GM19099 (cell line): ENCODE results near the gene STIM1.

Experiments
- POLR2A ChIP-seq: IDR thresholded peaks from 3 replicates; pipeline ENCODE4 v1.6.1; 2011; ENCODE audit warnings: low read depth; ENCODE audit not compliant: insufficient read length; ENCODE audit errors: extremely low read depth

Gene STIM1

DNA sequence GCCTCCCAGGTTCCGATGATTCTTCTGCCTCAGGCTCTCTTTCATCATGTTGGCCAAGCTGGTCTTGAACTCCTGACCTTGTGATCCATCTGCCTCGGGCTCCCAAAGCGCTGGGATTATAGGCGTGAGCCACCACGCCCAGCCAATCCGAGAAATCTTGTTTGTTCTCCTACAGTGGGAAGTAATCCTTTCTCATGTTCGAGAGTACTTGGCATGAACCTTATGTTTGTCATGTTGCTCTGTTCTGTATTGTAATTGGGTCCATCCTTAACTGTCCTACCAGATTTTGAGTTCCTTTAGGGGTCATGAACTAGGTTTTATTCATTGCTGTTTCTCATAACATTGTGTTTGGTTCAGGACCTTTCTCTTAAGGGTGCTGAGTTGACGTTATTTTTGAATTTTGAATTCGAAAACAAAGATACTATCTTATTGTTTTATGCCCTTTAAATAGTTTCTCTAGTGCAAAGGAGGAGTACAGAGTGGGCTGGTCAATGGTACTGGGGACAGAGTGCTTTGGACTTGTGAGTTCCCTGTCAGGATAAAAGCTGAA is 125.7 kb downstream of the STIM1 start:
- TF ChIP-seq POLR2A = no peak

DNA sequence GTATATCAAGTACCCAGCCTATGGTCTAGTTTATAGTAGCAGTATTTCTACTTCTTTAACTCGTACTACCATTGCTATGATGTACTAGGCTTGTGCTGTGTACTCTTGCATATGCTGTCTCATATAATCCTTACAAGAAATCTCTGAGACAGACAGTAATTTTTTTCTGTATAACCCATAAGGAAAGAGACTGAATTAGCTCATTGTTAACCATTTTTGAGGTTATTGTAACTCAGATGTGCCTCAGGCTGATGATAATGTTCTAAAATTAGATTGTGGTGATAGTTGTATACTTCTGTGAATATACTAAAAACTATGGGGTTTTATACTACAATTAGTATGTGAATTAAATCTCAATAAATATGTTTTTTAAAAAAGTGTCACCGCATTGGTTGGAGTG is 127.0 kb downstream of the STIM1 start:
- no peak for TF ChIP-seq POLR2A

DNA sequence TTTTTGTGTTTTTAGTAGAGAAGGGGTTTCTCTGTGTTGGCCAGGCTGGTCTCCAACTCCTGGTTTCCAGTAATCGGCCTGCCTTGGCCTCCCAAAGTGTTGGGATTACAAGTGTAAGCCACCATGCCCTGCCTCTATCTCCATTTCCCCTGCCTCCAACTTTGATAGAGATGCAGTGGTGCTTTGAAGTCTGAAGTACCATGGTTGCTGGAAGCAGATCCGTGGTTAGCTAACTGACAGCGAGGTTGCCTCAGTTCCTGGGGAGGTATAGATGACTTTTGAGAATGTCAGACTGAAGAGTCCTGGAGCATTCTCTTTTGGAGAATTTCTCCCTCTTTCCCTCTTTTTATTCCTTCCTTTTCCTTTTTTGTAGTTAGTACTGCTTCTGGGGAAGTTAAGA is 127.6 kb downstream of the STIM1 start:
- TF ChIP-seq POLR2A = no peak

DNA sequence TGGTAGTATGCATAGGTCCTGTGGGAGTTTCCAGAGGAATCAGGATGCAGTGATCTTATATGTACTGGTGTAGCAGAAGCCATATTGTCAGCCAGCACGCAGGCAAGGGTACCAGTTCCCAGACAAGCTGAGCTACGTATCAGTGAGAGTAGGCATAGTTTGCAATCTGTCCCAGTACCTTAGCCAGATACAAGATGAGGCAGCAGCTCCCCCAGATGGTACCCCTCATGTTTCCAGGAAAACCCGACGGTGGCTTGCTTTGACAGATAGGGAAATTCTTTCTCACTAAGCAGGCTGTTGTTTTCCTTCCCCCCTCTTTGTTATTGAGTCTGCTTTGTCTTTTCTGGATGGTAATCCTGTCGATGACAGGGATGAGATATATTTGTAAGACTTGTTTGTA is 129.4 kb downstream of the STIM1 start:
- no peak for TF ChIP-seq POLR2A

DNA sequence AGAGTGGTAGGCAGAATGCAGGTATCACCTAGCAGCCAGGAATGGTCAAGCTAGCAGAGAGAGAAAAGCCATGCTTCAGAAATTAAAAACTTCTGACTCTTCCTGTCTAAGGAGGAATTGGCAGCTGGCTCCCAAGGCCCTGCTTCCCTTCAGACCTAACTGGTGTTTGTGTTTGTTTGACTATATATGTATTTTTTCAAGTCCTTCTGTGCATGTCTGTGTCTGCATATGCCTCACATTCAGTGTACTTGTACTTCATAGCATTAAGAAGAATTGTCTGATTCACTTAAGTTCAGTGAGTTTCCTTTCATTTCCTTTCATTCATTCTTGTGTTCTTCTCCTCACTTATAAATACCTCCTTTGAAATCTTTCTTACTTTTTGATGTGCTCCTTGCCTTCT is 130.2 kb downstream of the STIM1 start:
- TF ChIP-seq POLR2A = no peak

DNA sequence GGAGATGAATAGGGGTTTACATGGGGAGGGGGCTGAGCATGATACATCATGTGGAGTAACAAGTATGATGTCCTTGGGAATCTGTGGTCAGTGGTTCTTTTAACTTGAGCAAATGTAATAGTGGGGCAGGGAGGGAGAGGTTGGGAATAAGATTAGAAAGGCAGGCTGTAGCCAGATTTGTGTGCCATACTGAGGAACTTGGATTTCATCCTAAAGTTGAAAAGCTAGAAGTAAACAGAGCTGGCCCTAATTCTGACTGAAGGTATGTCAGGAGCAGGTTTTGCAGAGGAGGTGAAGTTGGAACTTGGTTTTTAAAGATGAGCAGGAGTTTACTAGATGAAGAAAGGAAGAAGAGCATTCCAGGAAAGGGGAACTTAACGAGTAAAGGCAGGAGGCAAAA is 130.8 kb downstream of the STIM1 start:
- no peak for TF ChIP-seq POLR2A

DNA sequence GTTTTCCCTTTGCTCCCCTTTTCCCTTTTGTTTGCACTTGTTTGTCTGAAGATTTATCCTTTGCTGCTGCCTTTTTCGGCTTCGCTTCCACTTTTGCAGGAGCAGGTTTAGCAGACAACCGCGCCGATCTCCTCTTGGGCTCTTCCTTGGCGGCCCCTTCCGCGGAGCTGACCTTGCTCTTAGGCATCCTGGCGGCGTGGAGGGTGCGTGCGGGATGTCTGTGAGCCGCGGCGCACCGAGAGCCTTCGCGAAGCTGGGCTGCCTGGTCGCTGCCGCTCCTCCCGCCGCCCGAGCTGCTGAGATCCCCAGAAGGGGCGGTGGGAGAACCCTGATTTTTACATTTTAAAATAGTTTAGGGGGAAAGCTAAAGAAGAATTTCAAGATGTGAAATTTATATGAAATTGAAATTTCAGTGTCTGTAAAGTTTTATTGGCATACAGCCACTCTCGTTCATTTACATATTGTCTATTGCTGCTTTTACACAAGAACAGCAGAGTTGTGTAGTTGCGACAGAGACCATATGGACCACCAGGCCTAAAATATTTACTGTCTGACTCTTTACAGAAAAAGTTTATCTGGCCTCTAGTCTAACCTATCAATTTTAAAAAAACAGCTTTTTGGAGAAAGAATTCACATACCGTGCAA is 133.9 kb downstream of the STIM1 start:
- TF ChIP-seq POLR2A = no peak

DNA sequence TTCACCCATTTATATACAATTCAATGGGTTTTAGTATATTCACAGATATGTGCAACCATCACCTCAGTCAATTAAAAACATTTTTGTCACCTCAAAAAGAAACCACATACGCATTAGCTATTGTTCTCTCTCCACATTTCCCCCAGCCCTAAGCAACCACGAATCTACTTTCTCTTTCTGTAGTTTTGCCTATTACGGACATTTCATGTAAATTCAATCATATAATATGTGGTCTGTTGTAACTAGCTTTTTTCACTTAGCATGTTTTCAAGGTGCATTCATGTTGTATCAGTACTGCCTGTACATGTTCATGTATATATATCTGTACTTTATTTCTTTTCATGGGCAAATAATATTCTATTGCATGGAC is 134.4 kb downstream of the STIM1 start:
- TF ChIP-seq POLR2A = no peak

DNA sequence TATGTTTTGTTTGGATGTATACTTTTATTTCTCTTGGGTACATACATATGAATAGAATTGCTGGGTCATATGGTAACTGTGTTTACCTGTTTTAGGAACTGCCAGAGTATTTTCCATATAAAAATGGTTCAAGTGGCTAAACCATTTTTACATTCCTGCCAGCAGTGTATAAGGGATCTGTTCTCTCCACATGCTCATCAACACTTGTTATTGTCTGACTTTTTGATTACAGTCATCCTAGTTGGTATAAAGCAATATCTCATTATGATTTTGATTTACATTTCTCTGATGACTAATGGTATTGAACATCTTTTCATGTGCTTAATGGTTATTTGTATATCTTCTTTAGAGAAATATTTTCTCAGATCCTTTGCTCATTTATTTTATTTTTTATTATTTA is 134.9 kb downstream of the STIM1 start:
- no peak for TF ChIP-seq POLR2A

DNA sequence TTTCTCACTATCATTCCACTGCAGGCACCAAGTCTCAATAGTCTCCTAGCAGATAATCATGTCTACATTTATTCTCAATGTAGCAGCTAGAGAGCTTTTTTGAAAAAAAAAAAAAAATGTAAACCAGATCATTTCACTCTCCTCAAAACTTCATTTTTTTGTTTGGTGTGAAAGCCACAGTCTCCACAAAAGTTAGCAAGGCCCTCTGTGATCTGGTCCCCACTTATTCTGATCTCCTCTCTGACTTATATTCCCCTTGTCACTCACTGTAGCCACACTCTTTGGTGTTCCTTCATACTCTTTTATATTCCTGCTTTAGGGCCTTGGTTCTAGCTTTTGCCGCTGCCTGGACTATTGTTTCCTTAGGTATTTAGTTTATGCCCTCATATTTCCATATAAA is 137.5 kb downstream of the STIM1 start:
- TF ChIP-seq POLR2A = no peak

DNA sequence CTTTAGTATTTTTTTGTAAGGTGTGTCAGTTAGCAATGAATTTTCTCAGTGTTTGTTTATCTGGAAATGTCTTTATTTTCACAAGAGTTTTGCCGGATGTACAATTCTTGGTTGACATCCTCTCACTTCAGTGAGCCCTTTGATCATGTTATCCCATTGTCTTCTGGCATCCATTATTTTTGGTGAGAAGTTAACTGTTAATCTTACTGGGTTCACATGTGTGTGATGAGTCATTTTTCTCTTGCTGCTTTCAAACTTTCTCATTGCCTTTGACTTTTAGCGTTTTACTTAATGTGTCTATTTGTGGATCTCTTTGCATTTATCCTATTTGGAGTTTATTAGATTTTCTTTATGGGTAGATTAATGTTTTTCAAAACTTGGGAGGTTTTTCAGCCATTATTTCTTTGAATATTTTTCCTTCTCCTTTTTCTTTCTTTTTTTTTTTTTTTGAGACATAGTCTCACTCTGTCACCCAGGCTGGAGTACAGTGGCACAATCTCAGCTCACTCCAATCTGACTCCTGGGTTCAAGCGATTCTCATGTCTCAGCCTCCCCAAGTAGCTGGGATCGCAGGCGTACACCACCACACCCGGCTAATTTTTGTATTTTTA is 138.7 kb downstream of the STIM1 start:
- no peak for TF ChIP-seq POLR2A

DNA sequence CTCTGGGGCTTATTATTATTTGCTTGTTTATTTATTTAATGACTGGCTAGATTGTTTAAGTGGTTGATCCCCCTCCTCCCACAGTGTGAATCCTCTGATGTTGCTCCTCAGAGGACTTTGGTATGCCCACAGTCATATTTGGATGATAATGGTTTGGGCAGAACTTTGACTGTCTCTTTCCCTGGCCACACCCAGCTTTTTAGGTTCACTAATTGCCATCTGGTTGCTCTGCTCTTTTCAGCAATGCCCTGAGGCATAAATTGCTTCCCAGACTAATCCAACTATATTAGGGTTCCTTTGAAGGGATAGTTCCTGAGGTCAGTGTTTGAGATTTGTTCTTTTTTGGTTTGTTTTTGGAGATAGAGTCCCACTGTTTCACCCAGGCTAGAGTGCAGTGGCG is 139.8 kb downstream of the STIM1 start:
- TF ChIP-seq POLR2A = no peak

DNA sequence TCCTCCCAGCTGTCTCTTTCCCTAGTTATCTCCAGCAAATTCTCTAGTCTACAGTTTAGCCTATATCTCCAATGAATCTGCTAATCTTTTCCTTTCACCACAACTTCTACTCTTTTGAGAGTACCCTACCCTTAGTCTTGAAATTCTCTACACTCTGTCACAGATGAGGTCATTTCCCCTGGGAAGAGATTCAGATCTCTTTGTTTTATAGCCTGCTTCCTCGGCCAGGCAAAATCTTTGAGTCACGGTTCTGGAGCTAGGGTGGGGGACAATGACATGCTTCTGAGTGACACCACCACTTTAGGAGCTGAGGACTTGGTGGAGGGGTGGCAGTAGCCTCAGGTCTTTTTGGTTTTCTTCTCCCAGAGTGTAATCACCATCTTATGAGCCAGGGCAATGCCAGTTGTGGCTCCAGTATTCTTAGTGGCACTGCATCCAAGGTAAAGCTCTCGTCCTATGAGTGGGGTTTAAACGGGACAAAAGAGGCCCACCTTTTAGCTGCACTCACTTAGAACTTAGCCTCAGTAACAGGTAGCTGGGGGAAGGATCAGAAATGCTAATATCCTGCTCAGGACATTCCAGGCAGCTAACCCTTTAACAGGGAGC is 140.6 kb downstream of the STIM1 start:
- TF ChIP-seq POLR2A = no peak

DNA sequence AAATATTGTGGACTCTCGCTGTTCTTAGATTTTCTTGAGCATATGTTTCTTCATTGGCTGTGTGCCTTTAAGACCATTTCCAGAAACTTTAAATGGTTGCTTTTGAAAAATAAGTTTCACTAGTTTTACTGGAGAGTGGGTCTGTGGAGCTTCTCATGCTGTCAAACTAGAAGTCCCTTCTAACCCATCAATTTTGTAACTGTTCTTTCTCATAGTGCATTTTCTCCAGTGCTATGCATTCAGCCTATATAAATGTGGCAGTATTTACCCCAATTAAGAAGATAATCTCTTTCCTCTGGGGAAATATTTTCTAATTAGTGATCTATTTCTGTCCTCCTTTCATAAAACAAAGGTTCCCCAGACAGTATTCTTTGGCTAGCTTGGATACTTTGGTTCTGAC is 141.2 kb downstream of the STIM1 start:
- TF ChIP-seq POLR2A = no peak

DNA sequence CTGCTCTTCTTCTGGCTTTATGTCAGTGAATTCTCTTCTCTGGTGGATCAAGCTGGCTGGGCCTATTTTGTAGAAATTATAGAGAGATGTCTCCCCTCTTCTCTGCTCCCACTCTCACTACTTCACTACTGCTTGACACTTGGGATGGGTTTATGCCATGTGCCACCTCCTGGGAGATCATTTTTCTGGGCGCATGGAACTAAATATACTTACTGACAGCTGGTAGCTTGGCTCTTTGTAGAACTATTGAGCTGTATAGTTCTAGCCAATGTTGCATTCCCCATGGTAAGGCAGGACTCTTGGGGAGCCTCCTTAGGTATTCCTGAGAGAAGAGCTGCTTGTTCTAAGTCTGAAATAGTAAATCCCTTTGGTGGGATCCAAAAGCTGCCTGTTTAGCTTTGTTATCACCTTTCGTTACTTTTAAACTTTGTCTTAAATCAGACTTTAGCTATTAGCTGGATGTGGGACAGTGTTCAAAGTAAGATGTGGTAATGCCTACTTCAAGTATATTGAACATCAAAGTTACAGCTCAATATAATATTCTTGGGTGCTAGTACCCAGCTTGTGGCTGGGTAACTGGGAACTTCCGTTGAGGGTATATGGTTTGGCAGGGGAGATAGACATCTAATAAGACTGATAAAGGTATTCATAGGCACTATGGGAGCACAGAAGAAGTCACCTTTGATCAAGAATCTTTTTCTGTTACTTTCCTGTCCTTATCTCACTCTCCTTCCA is 151.6 kb downstream of the STIM1 start:
- TF ChIP-seq POLR2A = no peak

DNA sequence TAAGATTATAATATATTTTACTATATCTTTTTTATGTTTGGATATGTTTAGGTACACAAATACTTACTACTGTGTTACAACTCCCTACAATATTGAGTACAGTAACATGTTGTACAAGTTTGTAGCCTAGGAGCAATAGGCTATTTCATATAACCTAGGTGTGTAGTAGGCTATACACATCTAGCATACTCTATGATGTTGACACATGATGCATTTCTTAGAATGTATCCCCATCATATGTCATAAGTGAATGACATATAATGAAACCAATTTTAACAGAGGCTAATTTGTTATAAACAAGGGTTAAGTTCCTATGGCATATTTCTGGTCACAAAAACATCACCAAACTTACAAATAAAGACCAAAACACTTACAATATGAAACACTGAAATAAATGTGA is 152.7 kb downstream of the STIM1 start:
- TF ChIP-seq POLR2A = no peak
